NK-92 treated with Interleukin-12 subunit alpha and Interleukin-12 subunit beta, amount 100 ng/mL, for 24 hours (cell line): Measurements from ENCODE around the gene IVL.

Experiments used
- DNase-seq: peaks from one replicate; lab custom pipeline; 2025; lab: John Stamatoyannopoulos, UW

The IVL gene

GRCh38 chr1:152886758-152887409 is 21.5 kb upstream of the IVL start:
- DNase-seq: no peak

GRCh38 chr1:152888126-152888525 is 20.2 kb upstream of the IVL start:
- DNase-seq: no peak

- no peak for DNase-seq
Observed at GRCh38 chr1:152899027-152899426, 9.3 kb upstream of the IVL start.

DNA sequence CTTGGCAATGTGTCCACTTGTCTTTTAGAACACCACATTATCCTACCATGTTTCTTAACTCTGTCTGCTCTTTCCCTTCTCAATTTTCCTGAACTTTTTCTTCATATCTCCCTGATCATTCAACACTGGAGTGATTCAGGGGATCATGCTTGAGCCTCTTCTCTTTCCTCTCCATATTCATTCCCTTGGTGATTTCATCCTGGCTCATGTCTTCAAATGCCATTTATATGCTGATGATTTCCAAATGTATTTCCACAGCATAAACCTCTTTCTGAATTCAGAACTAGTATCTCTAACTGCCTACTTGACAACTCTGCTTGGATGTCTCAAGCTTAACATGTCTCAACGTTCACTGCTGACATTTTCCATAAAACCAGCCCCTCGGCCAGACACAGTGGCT is 8.5 kb upstream of the IVL start:
- no peak for DNase-seq

DNA sequence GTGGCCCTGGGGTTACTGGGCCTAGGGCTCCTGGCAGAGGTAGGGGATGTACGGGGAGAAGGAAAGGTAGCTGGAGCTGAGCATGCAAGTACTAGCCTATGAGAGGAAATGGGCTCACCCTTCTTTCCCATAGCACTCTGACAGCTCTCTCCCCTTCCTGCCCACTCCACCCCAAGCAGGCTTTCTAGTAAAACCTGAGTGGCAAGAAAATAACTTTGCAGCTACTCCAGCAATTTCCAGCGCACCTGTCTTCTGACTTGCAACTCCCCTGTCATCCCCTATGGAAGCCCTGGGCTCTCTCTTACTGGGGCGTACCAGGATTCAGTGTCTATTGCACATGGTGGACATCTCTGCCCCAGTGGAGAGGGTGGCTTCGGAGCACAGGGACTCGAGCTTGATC is 6.7 kb upstream of the IVL start:
- no peak for DNase-seq

- DNase-seq: no peak
Observed at GRCh38 chr1:152902636-152903035, 5.7 kb upstream of the IVL start.

GRCh38 chr1:152904688-152905440 is 3.5 kb upstream of the IVL start:
- no peak for DNase-seq

DNA sequence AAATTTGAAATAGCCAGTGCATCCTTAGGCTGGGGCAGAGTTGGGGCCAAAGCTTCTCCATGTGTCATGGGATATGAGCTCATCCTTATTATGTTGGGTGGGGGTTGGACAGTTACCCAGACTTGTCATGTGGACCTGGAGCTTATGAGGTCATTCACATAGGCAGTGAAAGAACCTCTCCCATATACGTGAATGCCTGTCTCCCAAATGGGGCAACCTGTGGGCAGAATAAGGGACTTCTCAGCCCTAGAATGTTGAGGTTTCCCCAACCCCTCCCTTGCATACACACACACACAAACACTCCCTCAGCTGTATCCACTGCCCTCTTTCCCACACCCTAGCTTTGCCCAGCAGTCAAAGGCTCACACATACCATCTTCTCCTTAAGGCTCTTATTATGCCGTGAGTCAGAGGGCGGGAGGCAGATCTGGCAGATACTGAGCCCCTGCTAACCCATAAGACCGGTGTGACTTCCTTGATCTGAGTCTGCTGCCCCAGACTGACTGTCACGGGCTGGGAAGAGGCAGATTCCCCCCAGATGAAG is 2.3 kb upstream of the IVL start:
- DNase-seq: peak; percentile 45

DNA sequence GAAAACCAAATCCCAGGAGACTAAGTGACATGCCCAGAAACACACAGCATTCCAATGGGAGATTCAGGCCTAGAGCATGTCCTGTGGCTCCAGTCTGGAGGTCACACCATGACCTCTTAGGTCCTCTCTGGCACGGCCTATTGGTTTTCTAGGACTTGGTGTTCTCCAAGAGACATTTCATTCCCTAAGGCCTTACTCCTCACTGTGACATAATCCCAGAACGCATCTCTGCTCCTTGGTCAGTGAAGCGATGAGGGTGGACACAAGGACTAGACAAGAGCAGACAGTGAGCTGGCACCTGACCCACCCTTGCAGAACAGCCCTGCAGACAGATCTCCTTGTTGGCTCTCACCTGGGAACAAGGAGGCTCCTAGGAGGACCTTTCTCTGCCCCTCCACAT is 860 bp downstream of the IVL start:
- no peak for DNase-seq

- no peak for DNase-seq
Observed at GRCh38 chr1:152912471-152912870, 4.1 kb downstream of the IVL start.

- peak; percentile 38 for DNase-seq
Observed at GRCh38 chr1:152912900-152913299, 4.6 kb downstream of the IVL start.

GRCh38 chr1:152917794-152918193 is 9.4 kb downstream of the IVL start:
- no peak for DNase-seq

- DNase-seq: no peak
Observed at GRCh38 chr1:152919071-152919470, 10.7 kb downstream of the IVL start.

DNA sequence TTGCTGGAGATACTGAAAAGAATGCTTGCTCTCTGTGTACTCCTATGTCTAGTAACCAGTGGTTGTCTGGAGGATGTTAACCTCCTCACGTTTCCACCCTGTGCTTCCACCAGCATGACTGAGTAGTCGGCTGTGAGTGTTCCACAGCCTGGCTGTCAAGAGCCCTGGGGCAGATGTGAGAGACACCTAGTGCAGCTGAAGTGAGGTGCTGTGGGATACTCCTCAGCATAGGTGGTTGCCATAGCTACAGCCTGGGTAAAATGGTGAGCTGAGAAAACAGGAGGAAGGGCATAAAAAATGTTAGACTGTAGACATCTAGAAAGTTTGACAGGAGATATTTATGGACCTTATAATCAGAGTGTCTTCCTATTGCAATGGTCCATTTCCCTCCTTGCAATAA is 15.8 kb downstream of the IVL start:
- DNase-seq: no peak

GRCh38 chr1:152926091-152926490 is 17.7 kb downstream of the IVL start:
- DNase-seq: no peak

- DNase-seq: no peak
Observed at GRCh38 chr1:152928671-152929070, 20.3 kb downstream of the IVL start.

DNA sequence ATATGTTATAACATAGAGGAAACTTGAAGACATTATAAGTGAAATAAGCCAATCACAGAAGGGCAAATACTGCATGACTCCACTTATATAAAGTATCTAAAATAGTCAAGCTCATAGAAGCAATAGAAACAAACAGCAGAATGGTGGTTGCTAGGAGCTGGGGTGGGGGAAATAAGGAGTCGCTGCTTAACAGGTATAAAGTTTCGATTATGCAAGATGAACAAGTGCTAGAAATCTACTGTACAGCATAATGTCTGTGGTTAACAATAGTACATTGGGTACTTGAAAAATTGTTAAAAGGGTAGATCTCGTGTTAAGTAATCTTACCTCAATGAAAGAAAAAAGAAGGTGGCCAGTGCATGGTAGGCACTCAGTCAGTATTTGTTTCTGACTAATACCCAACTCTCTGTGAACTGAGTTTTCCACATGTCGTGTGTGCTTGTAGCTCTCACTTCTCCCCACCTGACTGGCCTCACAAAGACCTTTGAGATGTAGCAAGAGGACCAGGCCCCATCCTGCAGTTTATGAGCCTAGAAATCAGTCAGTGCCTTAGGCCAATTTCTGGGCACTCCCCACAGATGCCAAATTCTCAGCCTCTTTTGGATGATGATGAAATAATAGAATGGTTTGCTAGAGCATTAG is 23.9 kb downstream of the IVL start:
- no peak for DNase-seq

DNA sequence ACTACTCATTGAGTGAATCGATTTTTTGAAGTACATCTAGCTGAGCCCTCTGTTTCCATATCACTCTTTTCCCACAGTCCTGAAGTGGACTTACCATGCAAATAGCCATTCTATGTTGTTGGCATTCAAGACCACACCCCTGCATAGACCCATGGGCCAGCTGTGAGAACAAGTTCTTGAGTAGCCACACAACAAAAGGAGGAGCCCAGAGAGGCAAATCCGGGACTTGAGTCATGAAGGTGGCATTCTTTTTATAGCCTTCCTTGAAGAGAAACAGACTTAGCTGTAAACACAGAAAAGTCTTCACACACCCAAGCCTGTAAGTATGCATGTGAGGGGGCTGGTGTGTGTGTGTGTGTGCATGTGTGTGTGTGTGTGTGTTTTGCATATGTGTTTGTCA is 24.9 kb downstream of the IVL start:
- no peak for DNase-seq

DNA sequence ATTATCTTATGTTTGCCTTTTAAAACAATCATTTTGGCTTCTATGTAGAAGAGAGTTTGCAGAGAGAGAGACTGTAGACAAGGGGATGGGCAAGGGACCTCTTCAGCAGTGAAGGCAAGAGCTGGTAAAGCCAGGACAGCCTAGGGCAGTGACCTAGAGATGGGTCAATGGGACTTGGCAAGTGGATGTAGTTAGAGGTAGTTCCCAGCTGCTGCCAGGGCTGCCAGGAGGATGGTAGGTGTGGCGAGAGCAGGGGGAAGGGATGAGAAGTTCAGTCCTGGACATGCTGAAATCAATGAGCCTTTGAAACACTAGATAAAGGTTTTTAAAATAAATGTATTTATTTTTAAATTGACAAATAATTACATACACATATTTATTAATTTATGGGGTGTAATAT is 32.3 kb downstream of the IVL start:
- DNase-seq: no peak

DNA sequence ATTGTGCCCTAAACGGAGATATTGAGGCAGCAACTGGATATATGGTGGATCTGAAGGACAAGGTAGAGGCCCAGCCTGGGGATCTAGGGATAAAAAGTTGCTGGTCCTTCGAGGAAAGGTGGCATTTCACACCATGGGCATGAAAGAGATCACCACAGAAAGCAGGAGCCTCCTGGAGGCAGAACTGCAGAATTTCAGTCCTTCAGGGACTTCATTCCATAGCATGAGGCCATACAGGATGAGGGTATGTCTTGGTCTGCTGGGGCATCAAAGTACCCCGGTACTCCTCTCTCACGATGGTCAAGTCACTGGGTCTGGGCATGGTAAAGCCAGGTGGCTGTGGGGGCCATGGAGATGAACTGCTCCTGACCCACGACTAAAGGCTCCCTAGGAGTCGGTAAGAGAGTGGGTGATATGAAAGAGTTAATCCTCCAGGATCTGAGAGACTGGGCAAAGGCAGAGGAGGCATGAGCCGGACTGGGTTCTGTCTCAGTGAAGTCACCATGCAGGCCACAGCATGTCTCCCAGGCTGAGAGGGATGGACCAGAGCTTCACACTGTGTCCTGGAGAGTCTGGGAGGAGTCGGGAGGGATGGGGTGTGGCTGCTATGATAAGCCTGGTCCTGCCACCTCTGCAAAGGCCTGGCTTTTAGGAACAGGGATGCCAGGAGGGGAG is 32.8 kb downstream of the IVL start:
- DNase-seq: no peak

- no peak for DNase-seq
Observed at GRCh38 chr1:152942161-152942560, 33.8 kb downstream of the IVL start.

GRCh38 chr1:152946248-152946647 is 37.9 kb downstream of the IVL start:
- DNase-seq: no peak
